K562 (cell line): Measurements from ENCODE around the gene LMBR1. TPM values are rescaled to one million over a fixed set of nuclear protein-coding genes. Genes with fewer than 3 reads are reported as not detected.

Source experiments
- CBX3 ChIP-seq, 2 experiments: IDR thresholded peaks; 1 replicate in 1 of 2; 2 replicates in 1 of 2; pipeline ENCODE4 v1.6.1; 2012; ENCODE audit warnings: inconsistent platforms in 2 of 2, low read length in 2 of 2, borderline replicate concordance in 1 of 2, control low read depth in 1 of 2
- CBX5 ChIP-seq: IDR thresholded peaks from 2 replicates; pipeline ENCODE4 v1.6.1; 2014; ENCODE audit warnings: low read depth, borderline replicate concordance
- HNRNPK ChIP-seq: fragments of 200-400 bp; formaldehyde crosslinking; IDR thresholded peaks from one replicate; pipeline ENCODE4 v1.6.1; 2018; ENCODE audit warnings: mild to moderate bottlenecking, low read depth, low read length; ENCODE audit not compliant: poor library complexity, severe bottlenecking
- LEF1 ChIP-seq: fragments of 450-650 bp; IDR thresholded peaks from 2 replicates; pipeline ENCODE4 v1.6.1; 2016; ENCODE audit warnings: mild to moderate bottlenecking
- MYNN ChIP-seq, 2 experiments: sonication (generic); formaldehyde crosslinking in 1 of 2; IDR thresholded peaks; 2 replicates each; pipeline versions ENCODE4 v1.5.0 to v1.6.1; 2016 to 2020; ENCODE audit warnings: antibody characterized with exemption in 1 of 2, missing genetic modification reagents in 1 of 2
- NBN ChIP-seq: fragments of 450-650 bp; IDR thresholded peaks from 2 replicates; pipeline ENCODE4 v1.6.1; 2016; ENCODE audit warnings: low read depth, mild to moderate bottlenecking
- NFATC3 ChIP-seq: fragments of 450-650 bp; IDR thresholded peaks from 2 replicates; pipeline ENCODE4 v1.6.1; 2017; ENCODE audit warnings: mild to moderate bottlenecking
- SMARCA5 ChIP-seq: fragments of 450-650 bp; IDR thresholded peaks from 2 replicates; pipeline ENCODE4 v1.6.1; 2016
- TRIM24 ChIP-seq, 2 experiments: fragments of 450-650 bp; IDR thresholded peaks; 2 replicates each; pipeline ENCODE4 v1.6.1; 2016
- TRIM28 ChIP-seq: fragments of 450-650 bp; IDR thresholded peaks from 2 replicates; pipeline ENCODE4 v1.6.1; 2017
- ZC3H11A ChIP-seq: IDR thresholded peaks from 2 replicates; pipeline ENCODE4 v1.6.1; 2012; ENCODE audit warnings: low read depth, low read length, improper control_type of control experiment
- polyA plus RNA-seq, 8 experiments: library from polyadenylated mRNA; depleted of rRNA in 4 of 8; stranded (reverse) in 5 of 8; unstranded in 3 of 8; fragments of >200 nt; fragmentation: Nextera tagmentation in 2 of 8; fragmentation: Illumina TruSeq in 1 of 8; extraction: Ambion mirVana in 2 of 8; extraction: Trizol in 1 of 8; gene quantifications; 2 replicates each; pipeline versions ENCODE4 v1.2.1 to v1.2.3, GENCODE V29; 2011 to 2014; ENCODE audit warnings: inconsistent platforms in 1 of 8, missing spikeins in 1 of 8
- total RNA-seq, 7 experiments: library from RNA; depleted of rRNA in 6 of 7; stranded (reverse); fragments of >200 nt in 6 of 7; fragmentation: Illumina TruSeq in 2 of 7; extraction: Trizol in 2 of 7; gene quantifications; 2 replicates each; pipeline versions ENCODE4 v1.2.1 to v1.2.3, GENCODE V29; 2011 to 2021; ENCODE audit warnings: low replicate concordance in 1 of 7
- TF ChIP-seq, protein P1 (sequence below): fragments of 450-650 bp; IDR thresholded peaks from 2 replicates; pipeline ENCODE4 v1.6.1; 2016; ENCODE audit warnings: low read depth
- TF ChIP-seq, protein P2 (sequence below): fragments of 450-650 bp; IDR thresholded peaks from 2 replicates; pipeline ENCODE4 v1.7.0; 2016; ENCODE audit warnings: borderline replicate concordance
- TF ChIP-seq, protein P3 (sequence below), 2 experiments: fragments of 450-650 bp; IDR thresholded peaks; 2 replicates each; pipeline ENCODE4 v1.6.1; 2016
- TF ChIP-seq, protein P4 (sequence below): sonication (generic); formaldehyde crosslinking; IDR thresholded peaks from 2 replicates; pipeline ENCODE4 v1.5.0; 2020; ENCODE audit warnings: missing genetic modification reagents

The LMBR1 gene
- total and polyA plus RNA-seq, 9 of the 15 experiments (the other 6 are each of a cell fraction or from before 2014, with no cell fraction given): 7.7 to 90.0 (median 59.9) TPM

DNA sequence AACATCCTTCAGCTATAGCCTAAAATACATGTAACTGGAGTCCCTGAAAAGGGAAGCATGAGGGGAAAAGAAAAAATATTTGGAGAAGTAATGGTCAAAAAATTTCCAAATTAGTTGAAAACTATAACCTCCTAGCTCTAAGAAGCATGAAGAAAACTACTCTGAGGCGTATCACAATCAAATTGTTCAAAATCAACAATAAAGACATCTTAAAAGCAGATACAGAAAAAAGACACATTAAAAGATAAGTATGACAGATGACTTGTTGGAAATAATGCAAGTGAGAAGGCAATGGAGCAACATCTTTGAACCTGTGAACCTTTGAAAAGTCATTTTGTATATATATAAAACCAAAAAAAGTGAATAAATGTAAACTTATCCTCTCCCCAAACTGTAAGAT lies 159.3 kb downstream of the LMBR1 start (continued):
- TF ChIP-seq, protein P1, sequence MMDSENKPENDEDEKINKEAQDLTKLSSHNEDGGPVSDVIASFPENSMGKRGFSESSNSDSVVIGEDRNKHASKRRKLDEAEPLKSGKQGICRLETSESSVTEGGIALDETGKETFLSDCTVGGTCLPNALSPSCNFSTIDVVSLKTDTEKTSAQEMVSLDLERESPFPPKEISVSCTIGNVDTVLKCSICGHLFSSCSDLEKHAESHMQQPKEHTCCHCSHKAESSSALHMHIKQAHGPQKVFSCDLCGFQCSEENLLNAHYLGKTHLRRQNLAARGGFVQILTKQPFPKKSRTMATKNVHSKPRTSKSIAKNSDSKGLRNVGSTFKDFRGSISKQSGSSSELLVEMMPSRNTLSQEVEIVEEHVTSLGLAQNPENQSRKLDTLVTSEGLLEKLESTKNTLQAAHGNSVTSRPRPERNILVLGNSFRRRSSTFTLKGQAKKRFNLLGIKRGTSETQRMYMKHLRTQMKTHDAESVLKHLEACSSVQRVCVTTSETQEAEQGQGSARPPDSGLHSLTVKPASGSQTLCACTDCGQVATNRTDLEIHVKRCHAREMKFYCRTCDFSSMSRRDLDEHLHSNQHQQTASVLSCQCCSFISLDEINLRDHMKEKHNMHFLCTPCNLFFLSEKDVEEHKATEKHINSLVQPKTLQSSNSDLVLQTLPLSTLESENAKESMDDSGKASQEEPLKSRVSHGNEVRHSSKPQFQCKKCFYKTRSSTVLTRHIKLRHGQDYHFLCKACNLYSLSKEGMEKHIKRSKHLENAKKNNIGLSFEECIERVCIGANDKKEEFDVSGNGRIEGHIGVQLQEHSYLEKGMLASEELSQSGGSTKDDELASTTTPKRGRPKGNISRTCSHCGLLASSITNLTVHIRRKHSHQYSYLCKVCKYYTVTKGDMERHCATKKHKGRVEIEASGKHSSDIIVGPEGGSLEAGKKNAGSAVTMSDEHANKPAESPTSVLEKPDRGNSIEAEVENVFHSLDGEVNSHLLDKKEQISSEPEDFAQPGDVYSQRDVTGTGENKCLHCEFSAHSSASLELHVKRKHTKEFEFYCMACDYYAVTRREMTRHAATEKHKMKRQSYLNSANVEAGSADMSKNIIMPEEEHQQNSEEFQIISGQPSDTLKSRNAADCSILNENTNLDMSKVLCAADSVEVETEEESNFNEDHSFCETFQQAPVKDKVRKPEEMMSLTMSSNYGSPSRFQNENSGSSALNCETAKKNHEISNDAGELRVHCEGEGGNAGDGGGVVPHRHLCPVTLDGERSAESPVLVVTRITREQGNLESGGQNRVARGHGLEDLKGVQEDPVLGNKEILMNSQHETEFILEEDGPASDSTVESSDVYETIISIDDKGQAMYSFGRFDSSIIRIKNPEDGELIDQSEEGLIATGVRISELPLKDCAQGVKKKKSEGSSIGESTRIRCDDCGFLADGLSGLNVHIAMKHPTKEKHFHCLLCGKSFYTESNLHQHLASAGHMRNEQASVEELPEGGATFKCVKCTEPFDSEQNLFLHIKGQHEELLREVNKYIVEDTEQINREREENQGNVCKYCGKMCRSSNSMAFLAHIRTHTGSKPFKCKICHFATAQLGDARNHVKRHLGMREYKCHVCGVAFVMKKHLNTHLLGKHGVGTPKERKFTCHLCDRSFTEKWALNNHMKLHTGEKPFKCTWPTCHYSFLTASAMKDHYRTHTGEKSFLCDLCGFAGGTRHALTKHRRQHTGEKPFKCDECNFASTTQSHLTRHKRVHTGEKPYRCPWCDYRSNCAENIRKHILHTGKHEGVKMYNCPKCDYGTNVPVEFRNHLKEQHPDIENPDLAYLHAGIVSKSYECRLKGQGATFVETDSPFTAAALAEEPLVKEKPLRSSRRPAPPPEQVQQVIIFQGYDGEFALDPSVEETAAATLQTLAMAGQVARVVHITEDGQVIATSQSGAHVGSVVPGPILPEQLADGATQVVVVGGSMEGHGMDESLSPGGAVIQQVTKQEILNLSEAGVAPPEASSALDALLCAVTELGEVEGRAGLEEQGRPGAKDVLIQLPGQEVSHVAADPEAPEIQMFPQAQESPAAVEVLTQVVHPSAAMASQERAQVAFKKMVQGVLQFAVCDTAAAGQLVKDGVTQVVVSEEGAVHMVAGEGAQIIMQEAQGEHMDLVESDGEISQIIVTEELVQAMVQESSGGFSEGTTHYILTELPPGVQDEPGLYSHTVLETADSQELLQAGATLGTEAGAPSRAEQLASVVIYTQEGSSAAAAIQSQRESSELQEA: peak; percentile 57; the same call in 1 of the 2 replicates
- TF ChIP-seq HNRNPK (no peak), TRIM28 (peak; percentile 99), LEF1 (0 out of 2 replicates have a peak, but pooled peaks have one; percentile 22), CBX5 (peak; percentile 88), MYNN (IDR thresholded peaks at IDR 0.05) (no peak), MYNN (CRISPR knock-in tag; IDR thresholded peaks at IDR 0.05) (no peak), ZC3H11A (no peak), NFATC3 (0 out of 2 replicates have a peak, but pooled peaks have one; percentile 54), CBX3 (IDR thresholded peaks at IDR 0.05; ENCODE audit: borderline replicate concordance in 1 of 2, low read length in 2 of 2) (peak in 1 of 2 experiments; percentile 99; a peak in 2 of 3 replicates), NBN (0 out of 2 replicates have a peak, but pooled peaks have one; percentile 60), SMARCA5 (peak; percentile 76), TRIM24 (IDR thresholded peaks at IDR 0.05) (peak; percentile 62 to 84; a peak in 3 of 4 replicates)
- TF ChIP-seq, protein P2, sequence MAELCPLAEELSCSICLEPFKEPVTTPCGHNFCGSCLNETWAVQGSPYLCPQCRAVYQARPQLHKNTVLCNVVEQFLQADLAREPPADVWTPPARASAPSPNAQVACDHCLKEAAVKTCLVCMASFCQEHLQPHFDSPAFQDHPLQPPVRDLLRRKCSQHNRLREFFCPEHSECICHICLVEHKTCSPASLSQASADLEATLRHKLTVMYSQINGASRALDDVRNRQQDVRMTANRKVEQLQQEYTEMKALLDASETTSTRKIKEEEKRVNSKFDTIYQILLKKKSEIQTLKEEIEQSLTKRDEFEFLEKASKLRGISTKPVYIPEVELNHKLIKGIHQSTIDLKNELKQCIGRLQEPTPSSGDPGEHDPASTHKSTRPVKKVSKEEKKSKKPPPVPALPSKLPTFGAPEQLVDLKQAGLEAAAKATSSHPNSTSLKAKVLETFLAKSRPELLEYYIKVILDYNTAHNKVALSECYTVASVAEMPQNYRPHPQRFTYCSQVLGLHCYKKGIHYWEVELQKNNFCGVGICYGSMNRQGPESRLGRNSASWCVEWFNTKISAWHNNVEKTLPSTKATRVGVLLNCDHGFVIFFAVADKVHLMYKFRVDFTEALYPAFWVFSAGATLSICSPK: no peak
- TF ChIP-seq, protein P3, sequence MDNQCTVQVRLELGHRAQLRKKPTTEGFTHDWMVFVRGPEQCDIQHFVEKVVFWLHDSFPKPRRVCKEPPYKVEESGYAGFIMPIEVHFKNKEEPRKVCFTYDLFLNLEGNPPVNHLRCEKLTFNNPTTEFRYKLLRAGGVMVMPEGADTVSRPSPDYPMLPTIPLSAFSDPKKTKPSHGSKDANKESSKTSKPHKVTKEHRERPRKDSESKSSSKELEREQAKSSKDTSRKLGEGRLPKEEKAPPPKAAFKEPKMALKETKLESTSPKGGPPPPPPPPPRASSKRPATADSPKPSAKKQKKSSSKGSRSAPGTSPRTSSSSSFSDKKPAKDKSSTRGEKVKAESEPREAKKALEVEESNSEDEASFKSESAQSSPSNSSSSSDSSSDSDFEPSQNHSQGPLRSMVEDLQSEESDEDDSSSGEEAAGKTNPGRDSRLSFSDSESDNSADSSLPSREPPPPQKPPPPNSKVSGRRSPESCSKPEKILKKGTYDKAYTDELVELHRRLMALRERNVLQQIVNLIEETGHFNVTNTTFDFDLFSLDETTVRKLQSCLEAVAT (IDR thresholded peaks at IDR 0.05): 0 out of 4 replicates have a peak, but pooled peaks of 1 of the 2 experiments have one; percentile 34
- TF ChIP-seq, protein P4, sequence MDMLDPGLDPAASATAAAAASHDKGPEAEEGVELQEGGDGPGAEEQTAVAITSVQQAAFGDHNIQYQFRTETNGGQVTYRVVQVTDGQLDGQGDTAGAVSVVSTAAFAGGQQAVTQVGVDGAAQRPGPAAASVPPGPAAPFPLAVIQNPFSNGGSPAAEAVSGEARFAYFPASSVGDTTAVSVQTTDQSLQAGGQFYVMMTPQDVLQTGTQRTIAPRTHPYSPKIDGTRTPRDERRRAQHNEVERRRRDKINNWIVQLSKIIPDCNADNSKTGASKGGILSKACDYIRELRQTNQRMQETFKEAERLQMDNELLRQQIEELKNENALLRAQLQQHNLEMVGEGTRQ (CRISPR knock-in tag): no peak
